Breast epithelium (tissue), 4 donors: ENCODE data around the gene SMARCD1. TPM values are rescaled to one million over a fixed set of nuclear protein-coding genes. Genes with fewer than 3 reads are reported as not detected.

Experiments
- DNase-seq, 2 donors: peaks; one replicate each; pipeline ENCODE4 v3.0.0-alpha.2; 2019; ENCODE audit warnings: low spot score in 2 of 2
- H3K27ac ChIP-seq, 2 donors: fragments of 200-600 bp; sonication (generic) in 1 of 2; one replicate each; pipeline ENCODE4 v1.5.1; 2016 to 2019; ENCODE audit warnings: mild to moderate bottlenecking in 1 of 2
- H3K27me3 ChIP-seq, 2 donors: fragments of 200-600 bp; sonication (generic) in 1 of 2; one replicate each; pipeline versions ENCODE4 v1.5.1 to v1.6.0; 2017 to 2019; ENCODE audit warnings: control low read depth in 1 of 2, mild to moderate bottlenecking in 1 of 2
- H3K36me3 ChIP-seq: fragments of 200-600 bp; one replicate; pipeline ENCODE4 v1.5.1; 2019
- H3K4me1 ChIP-seq, 2 donors: fragments of 200-600 bp; sonication (generic); one replicate each; pipeline ENCODE4 v1.5.1; 2016 to 2019; ENCODE audit warnings: control low read depth in 1 of 2
- H3K4me3 ChIP-seq, 3 donors: fragments of 200-600 bp; sonication (generic); 1 replicate in 2 of 3; 2 replicates in 1 of 3; pipeline ENCODE4 v1.5.1; 2016 to 2019; ENCODE audit warnings: mild to moderate bottlenecking in 3 of 3, moderate library complexity in 2 of 3
- H3K9me3 ChIP-seq, 2 donors: fragments of 200-600 bp; sonication (generic) in 1 of 2; one replicate each; pipeline ENCODE4 v1.5.1; 2016 to 2019; ENCODE audit warnings: control low read depth in 1 of 2
- CTCF ChIP-seq, 3 donors: fragments of 450-650 bp; IDR thresholded peaks; one replicate each; pipeline ENCODE4 v1.5.1; 2016 to 2017; ENCODE audit warnings: antibody characterized with exemption in 3 of 3, mild to moderate bottlenecking in 3 of 3, moderate library complexity in 3 of 3
- POLR2A ChIP-seq: fragments of 450-650 bp; IDR thresholded peaks from one replicate; pipeline ENCODE4 v1.6.1; 2016; ENCODE audit warnings: antibody characterized with exemption, mild to moderate bottlenecking, moderate library complexity
- POLR2AphosphoS5 ChIP-seq, 3 donors: sonication (generic); formaldehyde crosslinking; IDR thresholded peaks; one replicate each; pipeline ENCODE4 v1.6.1; 2017; ENCODE audit warnings: antibody characterized with exemption in 3 of 3
- intact Hi-C: fragments of 100-400 bp; cut with DNase I; formaldehyde crosslinking; loops from one replicate; pipeline ENCODE4 v1.15.1; 2023; ENCODE audit warnings: low total_unique reads
- total RNA-seq, 3 donors: library from RNA; depleted of rRNA; stranded (reverse); fragments of >200 nt; gene quantifications; one replicate each; pipeline ENCODE4 v1.1.0, GENCODE V29; 2016

SMARCD1 gene
- total RNA-seq, 3 donors from 2014 or later, result 50.6 to 56.7 (median 51.5) TPM

GRCh38 chr12:50058743-50059312, 26.3 kb upstream of the SMARCD1 start:
- intact Hi-C loops, result loop anchor here (10.0 kb wide), 1 partner anchor 284 kb away; no protein-coding TSS in a partner anchor

GRCh38 chr12:50059440-50060119, 25.6 kb upstream of the SMARCD1 start:
- no peak for DNase-seq
- Histone ChIP-seq H3K9me3 (no peaks in the 10 kb centered on the region), H3K27me3 (peaks cover 0 to 4% of the 10 kb centered on the region in 2 donors), H3K4me1 (peaks cover 6 to 13% of the 10 kb centered on the region in 2 donors), H3K27ac (no peak overlapping the region), H3K4me3 (no peak overlapping the region), H3K36me3 (no peaks in the 10 kb centered on the region)
- intact Hi-C loops, result loop anchor here (10.0 kb wide), 1 partner anchor 285 kb away; no protein-coding TSS in a partner anchor
- TF ChIP-seq POLR2AphosphoS5 (IDR thresholded peaks at IDR 0.05) (no peak), POLR2A (no peak), CTCF (IDR thresholded peaks at IDR 0.05) (no peak)

More at GRCh38 chr12:50058743-50059312, 26.3 kb upstream of the SMARCD1 start:
- H3K9me3 ChIP-seq, result no peaks in the 10 kb centered on the region
- H3K4me3 ChIP-seq, result no peak overlapping the region
- H3K36me3 ChIP-seq, result no peaks in the 10 kb centered on the region
- no peak for DNase-seq
- no peak for TF ChIP-seq POLR2A
- TF ChIP-seq CTCF (IDR thresholded peaks at IDR 0.05), result no peak
- no peak for TF ChIP-seq POLR2AphosphoS5 (IDR thresholded peaks at IDR 0.05)
- H3K4me1 ChIP-seq, result peaks cover 6 to 13% of the 10 kb centered on the region in 2 donors
- H3K27me3 ChIP-seq, result peaks cover 0 to 4% of the 10 kb centered on the region in 2 donors
- H3K27ac ChIP-seq, result no peak overlapping the region

- no peaks in the 10 kb centered on the region for H3K9me3 ChIP-seq
- intact Hi-C loops, result no loop called here
- H3K4me3 ChIP-seq, result no peak overlapping the region
- H3K27me3 ChIP-seq, result peaks cover 0 to 4% of the 10 kb centered on the region in 2 donors
- H3K27ac ChIP-seq, result no peak overlapping the region
- no peaks in the 10 kb centered on the region for H3K36me3 ChIP-seq
- TF ChIP-seq CTCF (IDR thresholded peaks at IDR 0.05) (no peak), POLR2A (no peak), POLR2AphosphoS5 (IDR thresholded peaks at IDR 0.05) (no peak)
- DNase-seq, result no peak
- peaks cover 6 to 13% of the 10 kb centered on the region in 2 donors for H3K4me1 ChIP-seq
These were observed 25.0 kb upstream of the SMARCD1 start for GRCh38 chr12:50060120-50060468.

DNA sequence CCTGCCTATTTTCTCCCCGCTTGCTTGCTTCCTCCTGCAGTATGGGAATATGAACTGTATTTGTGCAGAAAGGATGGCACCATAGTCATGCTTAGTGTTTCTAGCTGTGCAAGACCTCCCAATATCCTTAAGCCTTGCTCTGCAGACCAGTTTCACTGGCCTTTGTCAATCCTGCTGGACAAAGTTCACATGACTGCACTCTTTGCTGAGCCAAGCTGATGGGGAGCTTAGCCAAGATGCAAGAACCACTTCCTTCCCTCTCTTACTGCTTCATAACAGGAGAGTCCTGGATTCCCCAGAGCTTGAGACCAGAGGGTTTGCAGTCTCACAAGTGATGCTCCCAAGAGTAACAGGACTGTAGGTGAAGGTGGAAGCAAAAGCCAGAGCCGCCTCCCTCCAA, 24.0 kb upstream of the SMARCD1 start:
- Histone ChIP-seq H3K36me3 (no peaks in the 10 kb centered on the region), H3K4me3 (no peak overlapping the region), H3K27ac (no peak overlapping the region), H3K9me3 (no peaks in the 10 kb centered on the region), H3K27me3 (peaks cover 0 to 4% of the 10 kb centered on the region in 2 donors), H3K4me1 (peaks cover 6 to 7% of the 10 kb centered on the region in 2 donors)
- no peak for DNase-seq
- intact Hi-C loops, result no loop called here
- TF ChIP-seq CTCF (IDR thresholded peaks at IDR 0.05), result no peak
- no peak for TF ChIP-seq POLR2A
- no peak for TF ChIP-seq POLR2AphosphoS5 (IDR thresholded peaks at IDR 0.05)

DNA sequence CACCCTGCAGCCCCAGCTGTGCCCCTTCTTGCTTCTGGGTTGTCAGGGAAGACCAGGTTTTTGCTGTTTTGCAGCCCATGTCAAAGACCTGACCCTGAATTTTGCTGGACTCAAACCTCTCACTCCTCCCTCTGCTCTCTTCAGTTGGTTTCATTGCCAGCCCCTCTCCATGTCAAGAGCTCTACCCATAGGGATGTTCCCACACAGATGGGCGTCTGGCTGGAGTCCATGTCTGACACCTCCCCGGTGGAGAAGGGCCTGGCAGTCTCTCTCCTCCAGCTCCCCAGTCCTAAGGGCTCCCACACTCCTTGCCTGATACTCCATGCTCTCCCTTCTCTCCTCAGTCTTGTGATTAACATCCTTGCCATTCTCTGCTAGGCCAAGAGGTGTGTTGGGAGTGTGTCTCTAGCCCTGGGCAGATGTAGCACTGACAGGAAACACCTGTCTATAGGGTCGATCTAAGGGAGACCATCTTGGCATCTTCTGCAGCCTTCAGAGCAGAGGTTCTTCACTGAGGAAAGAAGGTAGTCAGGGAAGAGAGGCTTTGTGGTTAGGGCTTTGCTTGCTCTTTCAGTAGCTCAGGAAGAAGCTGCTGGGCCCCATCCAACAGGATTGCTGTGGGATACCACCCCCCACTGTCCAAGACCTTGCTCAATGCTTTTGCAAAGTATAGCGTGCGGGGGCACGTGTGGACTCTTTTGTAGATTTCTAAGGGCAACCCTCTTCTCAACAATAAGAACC, 23.0 kb upstream of the SMARCD1 start:
- Histone ChIP-seq H3K27ac (no peak overlapping the region), H3K4me1 (peaks cover 0 to 6% of the 10 kb centered on the region in 2 donors), H3K36me3 (no peaks in the 10 kb centered on the region), H3K27me3 (no peaks in the 10 kb centered on the region), H3K4me3 (no peak overlapping the region), H3K9me3 (no peaks in the 10 kb centered on the region)
- intact Hi-C loops, result no loop called here
- TF ChIP-seq POLR2AphosphoS5 (IDR thresholded peaks at IDR 0.05) (no peak), CTCF (IDR thresholded peaks at IDR 0.05) (no peak), POLR2A (no peak)
- DNase-seq, result no peak
